A673 (cell line): ENCODE measurements around the gene PIWIL4. TPM values are rescaled to one million over a fixed set of nuclear protein-coding genes. Genes with fewer than 3 reads are reported as not detected.

Experiments
- Bru-seq: library from RNA; stranded (reverse); fragments of 400-500 nt; gene quantifications from one replicate; lab custom pipeline; 2021; lab: Mats Ljungman, UMichigan
- BruChase-seq, 2 experiments: library from RNA; stranded (reverse); fragments of 400-500 nt; gene quantifications; one replicate each; lab custom pipeline; 2021; lab: Mats Ljungman, UMichigan
- BruUV-seq: library from RNA; stranded (reverse); fragments of 400-500 nt; replicated peaks from 2 replicates; lab custom pipeline; 2021; lab: Mats Ljungman, UMichigan
- CTCF ChIA-PET: fragments of 300-600 bp; sonication (Branson Sonifier 250); formaldehyde crosslinking; loops from one replicate; lab custom pipeline; 2022; ENCODE audit warnings: antibody characterized with exemption; lab: Charles Lee
- POLR2A ChIA-PET: fragments of 300-600 bp; sonication (Branson Sonifier 250); formaldehyde crosslinking; loops from one replicate; lab custom pipeline; 2022; ENCODE audit warnings: antibody characterized with exemption; ENCODE audit not compliant: low non-redundant PET; lab: Charles Lee
- DNase-seq: peaks from one replicate; pipeline ENCODE4 v3.0.0-alpha.2; 2015; ENCODE audit warnings: low spot score
- H3K27ac ChIP-seq: fragments of 200-600 bp; sonication (generic); 2 replicates; pipeline ENCODE4 v1.5.1; 2016; ENCODE audit warnings: mixed run types, low read depth, mild to moderate bottlenecking, mixed read lengths, antibody characterized with exemption, low read length; ENCODE audit not compliant: poor library complexity, severe bottlenecking
- H3K27me3 ChIP-seq: fragments of 200-600 bp; sonication (generic); replicated peaks from 2 replicates; pipeline ENCODE4 v1.6.1; 2017; ENCODE audit warnings: mixed run types, low read depth, mild to moderate bottlenecking, mixed read lengths, antibody characterized with exemption, low read length; ENCODE audit not compliant: insufficient read depth, poor library complexity
- H3K36me3 ChIP-seq: fragments of 200-600 bp; sonication (generic); 2 replicates; pipeline ENCODE4 v1.6.1; 2016; ENCODE audit warnings: mixed run types, mild to moderate bottlenecking, mixed read lengths, antibody characterized with exemption, low read length; ENCODE audit not compliant: insufficient read depth, poor library complexity, severe bottlenecking
- H3K4me1 ChIP-seq: fragments of 200-600 bp; sonication (generic); 2 replicates; pipeline ENCODE4 v1.6.1; 2017; ENCODE audit warnings: mixed run types, mild to moderate bottlenecking, mixed read lengths, antibody characterized with exemption, low read length; ENCODE audit not compliant: insufficient read depth, poor library complexity, severe bottlenecking
- H3K4me3 ChIP-seq: fragments of 200-600 bp; sonication (generic); 2 replicates; pipeline ENCODE4 v1.5.1; 2016; ENCODE audit warnings: low read depth, mixed run types, mild to moderate bottlenecking, mixed read lengths, low read length; ENCODE audit not compliant: poor library complexity, severe bottlenecking
- H3K9me3 ChIP-seq: fragments of 200-600 bp; sonication (generic); 2 replicates; pipeline ENCODE4 v1.6.1; 2016; ENCODE audit warnings: mixed run types, low read depth, mild to moderate bottlenecking, mixed read lengths, antibody characterized with exemption, low read length; ENCODE audit not compliant: poor library complexity, severe bottlenecking
- CTCF ChIP-seq: fragments of 300-800, 200-600 bp; sonication (generic); conservative IDR thresholded peaks from 2 replicates; pipeline ENCODE4 v1.5.1; 2017; ENCODE audit warnings: low read depth, mild to moderate bottlenecking, antibody characterized with exemption, low read length, moderate library complexity, mixed read lengths
- EZH2 ChIP-seq: fragments of 200-600 bp; sonication (generic); IDR thresholded peaks from 2 replicates; pipeline ENCODE4 v1.6.1; 2017; ENCODE audit warnings: borderline replicate concordance, low read depth, mild to moderate bottlenecking, mixed read lengths, antibody characterized with exemption, low read length; ENCODE audit not compliant: poor library complexity, severe bottlenecking
- intact Hi-C: fragments of 100-400 bp; cut with micrococcal nuclease; formaldehyde crosslinking; loops from one replicate; pipeline ENCODE4 v1.10.0; 2022; ENCODE audit not compliant: unreplicated experiment
- long read RNA-seq: library from polyadenylated mRNA; stranded (forward); transcript quantifications from one replicate; pipeline ENCODE4 v2.0.0, GENCODE V29; 2022
- total RNA-seq: library from RNA; stranded (reverse); gene quantifications from 2 replicates; pipeline ENCODE4 v1.2.3, GENCODE V29; 2021

Gene PIWIL4
- total RNA-seq: 1.6 and 2.5 TPM in 2 replicates
- Bru-seq, nascent RNA: percentile 50 among the genes with signal in this experiment
- percentile 56 among the genes with signal in this experiment for BruChase-seq, experiment 1, labeled RNA remaining after a 2-hour chase
- BruChase-seq, experiment 2, labeled RNA remaining after a 6-hour chase: percentile 41 among the genes with signal in this experiment
- long read RNA-seq, partial matches to known transcripts: 0 of 1 reads
- long read RNA-seq, other reads (novel, unspliced or antisense): 1 of 1 reads

- H3K4me1 ChIP-seq: no peaks in the 10 kb centered on the region
- no peaks in the 10 kb centered on the region for H3K36me3 ChIP-seq
- intact Hi-C loops: no loop called here
- BruUV-seq: no TSS peak
- ChIA-PET CTCF (no interaction called here), POLR2A (no interaction called here)
- DNase-seq: no peak
- TF ChIP-seq EZH2: no peak
- TF ChIP-seq CTCF: no peak
- H3K9me3 ChIP-seq: no peaks in the 10 kb centered on the region
- no peak within 1 kb of the TSS for H3K4me3 ChIP-seq
- no peaks in the 10 kb centered on the region for H3K27me3 ChIP-seq
- no peak within 1 kb of the TSS for H3K27ac ChIP-seq
Observed at GRCh38 chr11:94567181-94567670, at the start of gene PIWIL4. Gene PIWIL4, plus strand, starts transcription at chr11:94567368. Its CDS starts 151 bp downstream, at chr11:94567519.

GRCh38 chr11:94518300-94518699 is 48.9 kb upstream of the PIWIL4 start:
- no peaks in the 10 kb centered on the region for H3K9me3 ChIP-seq
- TF ChIP-seq CTCF: no peak
- no peak for TF ChIP-seq EZH2
- no TSS peak for BruUV-seq
- H3K27me3 ChIP-seq: peaks cover 12% of the 10 kb centered on the region
- no peaks in the 10 kb centered on the region for H3K36me3 ChIP-seq
- POLR2A ChIA-PET: no interaction called here
- no peaks in the 10 kb centered on the region for H3K4me1 ChIP-seq
- CTCF ChIA-PET: interaction anchor here (0.5 kb wide), 1 partner anchor 15 kb away, joined by 3 read pairs; no protein-coding TSS in a partner anchor
- H3K4me3 ChIP-seq: no peak overlapping the region
- intact Hi-C loops: loop anchor here (5.0 kb wide), 2 partner anchors 379 to 1909 kb away; no protein-coding TSS in a partner anchor
- no peak for DNase-seq
- H3K27ac ChIP-seq: no peak overlapping the region

GRCh38 chr11:94519478-94520084 is 47.6 kb upstream of the PIWIL4 start:
- no TSS peak for BruUV-seq
- peak; percentile 59 for DNase-seq
- Histone ChIP-seq H3K4me3 (no peak overlapping the region), H3K9me3 (no peaks in the 10 kb centered on the region), H3K27ac (no peak overlapping the region), H3K4me1 (no peaks in the 10 kb centered on the region), H3K36me3 (no peaks in the 10 kb centered on the region), H3K27me3 (peaks cover 12% of the 10 kb centered on the region)
- intact Hi-C loops: loop anchor here (2.0 to 5.0 kb wide), 3 partner anchors 77 to 1908 kb away; no protein-coding TSS in a partner anchor
- ChIA-PET CTCF (interaction anchor here (0.7 kb wide), 2 partner anchors 418 to 599 kb away, joined by 3 to 4 read pairs; no protein-coding TSS in a partner anchor), POLR2A (no interaction called here)
- no peak for TF ChIP-seq EZH2
- TF ChIP-seq CTCF: peak; percentile 82
